Activated naive CD4-positive, alpha-beta T cell treated with anti-CD3 and anti-CD28 coated beads, Interleukin-2, amount 50 U/mL, for 16 hours (primary cell): ENCODE data around the gene CACNA1B.
A peak's percentile ranks its signal among the peaks of the same experiment; 100 is the strongest.
"Not testable (repeated sequence)": the region's sequence is repeated elsewhere in the genome, so short reads cannot be mapped to it uniquely, and the experiment has no call there.

ENCODE experiments used
- DNase-seq: peaks from one replicate; pipeline ENCODE4 v3.0.0-alpha.2; 2020

CACNA1B gene

DNA sequence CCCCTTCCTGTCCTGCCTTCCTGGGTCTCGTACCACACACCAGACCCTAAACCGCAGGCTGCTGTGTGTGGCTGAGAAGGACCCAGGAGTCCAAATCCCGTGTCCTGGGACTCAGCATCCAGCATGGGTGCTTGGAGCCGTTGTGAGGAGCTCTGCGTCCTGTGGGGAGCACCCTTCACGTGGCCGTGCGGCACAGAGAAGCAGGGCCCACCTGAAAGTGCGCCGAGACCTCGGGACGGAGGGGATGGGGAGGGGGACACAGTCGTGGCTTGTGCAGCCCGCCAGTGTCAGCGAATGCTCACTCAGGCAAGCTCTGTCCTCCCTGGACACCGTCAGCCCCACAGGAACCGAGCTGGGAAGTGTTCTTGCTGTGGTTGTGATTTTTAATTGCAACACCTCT, 244.6 kb downstream of the CACNA1B start:
- no peak for DNase-seq

DNA sequence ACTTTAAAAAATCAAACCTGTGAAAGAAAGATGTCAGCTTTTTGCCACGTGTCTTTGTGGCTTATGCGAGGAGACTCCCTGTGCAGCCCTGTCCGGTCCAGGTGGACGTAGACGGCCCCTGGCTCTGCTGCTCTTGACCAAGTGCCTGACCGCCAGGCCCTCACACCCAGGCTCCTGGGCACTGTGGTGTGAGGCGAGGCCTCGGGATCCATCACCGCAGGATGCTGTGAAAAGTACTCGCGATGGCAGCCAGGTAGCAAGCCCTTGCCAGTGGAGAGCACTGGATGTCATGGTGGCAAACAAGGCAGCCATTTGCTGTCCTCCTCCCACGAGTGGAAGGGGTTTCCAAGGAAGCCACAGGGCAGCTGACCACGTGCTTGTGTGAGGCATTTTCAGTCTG, 245.1 kb downstream of the CACNA1B start:
- no peak for DNase-seq

DNA sequence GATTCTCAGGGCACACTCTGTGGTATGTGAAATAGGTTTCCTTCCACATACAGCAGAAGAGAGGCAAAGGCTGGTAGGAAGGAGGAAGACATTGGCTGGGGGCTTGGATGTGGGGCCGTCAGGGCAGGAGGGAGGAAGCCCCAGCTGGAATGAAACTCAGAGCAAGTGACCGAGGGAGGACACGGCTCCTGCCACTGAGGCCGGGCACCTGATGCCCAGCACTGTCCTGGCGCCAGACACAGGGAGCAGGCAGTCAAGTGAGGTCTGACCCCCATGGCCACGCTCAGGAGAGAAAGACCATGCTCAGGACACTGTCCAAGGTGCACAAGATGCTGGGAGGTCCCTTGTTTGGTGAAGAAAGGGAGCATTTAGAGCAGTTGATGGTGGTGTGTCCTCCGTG, 245.5 kb downstream of the CACNA1B start:
- no peak for DNase-seq

DNA sequence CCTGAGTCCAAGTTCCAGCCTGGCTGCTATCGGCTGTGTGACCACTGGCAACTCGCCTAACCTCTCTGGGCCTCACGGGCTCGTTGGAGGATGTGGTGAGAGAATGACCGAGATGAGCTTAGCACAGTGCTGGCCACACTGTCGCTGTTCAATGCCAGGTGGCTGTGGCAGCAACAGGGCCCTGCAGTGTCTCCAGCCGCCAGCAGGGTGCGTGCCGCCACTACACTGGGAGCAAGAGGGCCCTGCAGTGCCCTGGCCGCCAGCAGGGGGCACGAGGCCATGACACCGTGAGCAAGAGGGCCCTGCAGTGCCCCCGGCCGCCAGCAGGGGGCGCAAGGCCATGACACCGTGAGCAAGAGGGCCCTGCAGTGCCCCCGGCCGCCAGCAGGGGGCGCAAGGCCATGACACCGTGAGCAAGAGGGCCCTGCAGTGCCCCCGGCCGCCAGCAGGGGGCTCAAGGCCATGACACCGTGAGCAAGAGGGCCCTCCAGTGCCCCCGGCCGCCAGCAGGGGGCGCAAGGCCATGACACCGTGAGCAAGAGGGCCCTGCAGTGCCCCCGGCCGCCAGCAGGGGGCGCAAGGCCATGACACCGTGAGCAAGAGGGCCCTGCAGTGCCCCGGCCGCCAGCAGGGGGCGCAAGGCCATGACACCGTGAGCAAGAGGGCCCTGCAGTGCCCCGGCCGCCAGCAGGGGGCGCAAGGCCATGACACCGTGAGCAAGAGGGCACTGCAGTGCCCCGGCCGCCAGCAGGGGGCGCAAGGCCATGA, 248.7 kb downstream of the CACNA1B start:
- DNase-seq: not testable (repeated sequence)

DNA sequence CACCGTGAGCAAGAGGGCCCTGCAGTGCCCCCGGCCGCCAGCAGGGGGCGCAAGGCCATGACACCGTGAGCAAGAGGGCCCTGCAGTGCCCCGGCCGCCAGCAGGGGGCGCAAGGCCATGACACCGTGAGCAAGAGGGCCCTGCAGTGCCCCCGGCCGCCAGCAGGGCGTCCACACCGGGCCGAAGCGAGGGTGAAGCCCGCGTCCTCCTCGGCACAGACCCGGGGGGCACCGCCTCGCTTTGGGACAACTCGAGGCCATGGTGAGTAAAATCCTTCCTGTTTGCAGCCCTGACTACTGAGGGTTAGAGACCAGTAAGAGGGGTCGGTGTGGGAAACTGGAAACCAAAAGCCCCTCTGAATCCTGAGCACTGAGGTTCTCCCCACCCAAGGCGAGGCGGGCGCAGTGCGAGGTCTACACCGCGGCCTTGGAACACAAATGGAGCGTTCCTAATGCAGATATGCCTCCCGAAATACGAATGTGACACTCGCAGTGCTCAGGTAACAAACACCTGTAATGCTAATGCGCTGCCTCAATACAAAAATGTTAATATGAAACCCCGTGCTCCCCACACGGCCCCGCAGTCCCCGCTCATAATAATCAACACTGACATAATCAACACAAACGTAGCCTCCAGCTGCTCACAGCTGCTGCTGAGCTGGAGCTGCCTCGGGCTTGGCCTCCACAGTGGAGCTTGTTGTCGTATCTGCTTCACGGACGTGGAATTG, 249.4 kb downstream of the CACNA1B start:
- not testable (repeated sequence) for DNase-seq

DNA sequence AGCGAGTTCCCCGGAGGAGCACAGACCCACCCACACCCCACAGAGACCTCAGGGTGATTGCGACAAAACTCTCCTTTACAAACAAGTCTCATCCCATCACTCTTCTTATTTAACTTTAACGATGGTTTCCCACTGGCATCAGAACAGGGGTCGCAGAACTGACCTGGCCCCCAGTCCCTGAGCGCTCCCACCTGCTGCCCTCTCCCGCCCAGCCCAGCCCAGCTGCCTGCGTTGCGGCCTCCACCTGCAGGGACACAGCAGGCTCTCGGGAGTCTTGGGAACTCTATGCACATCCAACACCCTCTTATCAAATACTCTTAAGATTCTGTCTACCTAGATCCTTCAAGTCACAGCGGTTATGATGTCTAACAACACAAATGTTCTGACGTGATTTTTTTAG, 250.4 kb downstream of the CACNA1B start:
- not testable (repeated sequence) for DNase-seq

DNA sequence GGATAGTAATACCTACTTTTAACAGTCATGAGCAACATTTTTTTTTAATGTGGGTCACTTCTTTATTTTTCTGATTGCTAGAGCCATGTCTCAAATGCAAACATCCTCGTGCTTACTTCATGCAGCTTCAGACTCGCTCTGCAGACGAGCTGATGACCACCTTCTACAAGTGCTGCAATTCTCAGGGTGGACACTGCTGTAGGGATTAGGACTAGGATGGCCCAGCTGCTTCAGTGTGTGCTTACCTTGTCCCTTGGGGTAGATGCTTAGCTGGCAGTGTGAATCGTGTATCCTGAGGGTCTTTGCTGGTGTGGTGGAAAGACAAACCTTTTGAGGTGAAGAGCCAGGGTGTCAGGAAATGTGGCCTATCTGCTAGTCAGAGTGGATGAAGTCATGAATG, 251.7 kb downstream of the CACNA1B start:
- not testable (repeated sequence) for DNase-seq

DNA sequence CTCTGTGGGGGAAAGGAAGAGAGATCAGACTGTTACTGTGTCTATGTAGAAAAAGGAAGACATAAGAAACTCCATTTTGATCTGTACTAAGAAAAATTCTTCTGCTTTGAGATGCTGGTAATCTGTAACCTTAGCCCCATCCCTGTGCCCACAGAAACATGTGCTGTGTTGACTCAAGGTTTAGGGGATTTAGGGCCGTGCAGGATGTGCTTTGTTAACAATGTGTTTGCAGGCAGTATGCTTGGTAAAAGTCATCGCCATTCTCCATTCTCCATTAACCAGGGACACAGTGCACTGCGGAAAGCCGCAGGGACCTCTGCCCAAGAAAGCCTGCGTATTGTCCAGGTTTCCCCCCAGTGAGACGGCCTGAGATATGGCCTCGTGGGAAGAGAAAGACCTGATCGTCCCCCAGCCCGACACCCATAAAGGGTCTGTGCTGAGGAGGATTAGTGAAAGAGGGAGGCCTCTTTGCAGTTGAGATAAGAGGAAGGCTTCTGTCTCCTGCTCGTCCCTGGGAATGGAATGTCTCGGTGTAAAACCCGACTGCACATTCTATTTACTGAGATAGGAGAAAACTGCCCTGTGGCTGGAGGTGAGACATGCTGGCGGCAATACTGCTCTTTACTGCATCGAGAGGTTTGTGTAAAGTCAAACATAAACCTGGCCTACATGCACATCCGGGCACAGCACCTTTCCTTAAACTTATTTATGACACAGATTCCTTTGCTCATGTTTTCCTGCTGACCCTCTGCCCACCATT, 255.5 kb downstream of the CACNA1B start:
- not testable (repeated sequence) for DNase-seq

DNA sequence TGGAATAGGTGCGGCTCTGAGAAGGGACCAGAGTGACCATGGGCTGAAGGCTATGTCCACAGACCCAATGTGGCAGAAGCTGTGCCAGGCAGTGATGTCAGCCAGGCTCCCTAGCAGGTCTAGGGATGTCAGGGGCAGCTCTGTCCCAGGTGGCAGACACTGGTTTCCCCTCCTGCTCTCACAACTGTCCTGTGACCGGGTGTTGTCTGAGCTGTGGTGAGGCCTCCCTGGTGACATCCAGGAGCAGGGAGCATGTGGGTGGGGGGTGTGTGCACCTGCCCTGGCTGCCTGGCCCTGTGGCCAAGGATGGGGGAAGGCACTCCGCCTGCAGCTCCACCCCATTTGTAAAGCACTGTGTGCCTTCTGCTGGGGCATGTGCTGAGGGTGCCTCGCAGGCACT, 257.0 kb downstream of the CACNA1B start:
- not testable (repeated sequence) for DNase-seq

DNA sequence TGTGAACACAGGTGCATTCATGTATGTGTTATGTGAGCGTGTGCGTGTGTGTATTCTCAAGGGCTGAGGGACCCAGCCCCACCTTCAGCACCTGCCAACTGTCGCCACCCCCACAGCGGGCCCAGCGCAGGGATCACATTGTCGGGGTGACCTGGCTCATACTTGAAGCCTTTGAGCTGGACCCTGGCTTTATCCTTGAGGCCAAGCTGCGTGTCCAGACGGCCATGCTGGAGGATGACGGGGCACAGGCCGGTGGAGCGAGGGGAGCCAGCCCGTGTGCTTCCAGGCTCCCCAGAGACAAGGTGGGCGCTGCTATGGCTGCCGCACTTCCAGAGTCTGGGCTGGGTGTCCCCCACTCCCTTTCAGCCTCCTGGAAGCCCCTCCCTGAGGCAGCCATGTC, 261.5 kb downstream of the CACNA1B start:
- not testable (repeated sequence) for DNase-seq

DNA sequence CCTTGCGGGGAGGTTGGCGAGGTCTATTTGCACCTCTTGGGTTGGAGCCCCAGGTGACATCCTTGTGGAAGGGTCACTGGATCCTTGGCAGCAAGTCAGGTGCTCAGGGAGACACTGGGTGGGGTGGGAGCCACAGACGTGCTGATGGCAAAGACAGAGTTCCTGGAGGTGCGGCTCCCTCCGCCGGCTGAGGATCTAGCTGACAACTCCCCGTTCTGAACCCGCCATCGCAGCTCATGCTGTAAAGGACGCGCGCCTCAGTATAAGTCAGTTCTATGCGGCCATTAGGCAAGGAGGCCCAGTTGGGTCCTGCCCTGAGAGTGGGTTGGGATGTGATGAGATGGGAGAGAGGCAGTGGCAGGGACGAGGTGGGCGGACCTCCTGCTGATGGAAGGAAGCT, 263.4 kb downstream of the CACNA1B start:
- not testable (repeated sequence) for DNase-seq

DNA sequence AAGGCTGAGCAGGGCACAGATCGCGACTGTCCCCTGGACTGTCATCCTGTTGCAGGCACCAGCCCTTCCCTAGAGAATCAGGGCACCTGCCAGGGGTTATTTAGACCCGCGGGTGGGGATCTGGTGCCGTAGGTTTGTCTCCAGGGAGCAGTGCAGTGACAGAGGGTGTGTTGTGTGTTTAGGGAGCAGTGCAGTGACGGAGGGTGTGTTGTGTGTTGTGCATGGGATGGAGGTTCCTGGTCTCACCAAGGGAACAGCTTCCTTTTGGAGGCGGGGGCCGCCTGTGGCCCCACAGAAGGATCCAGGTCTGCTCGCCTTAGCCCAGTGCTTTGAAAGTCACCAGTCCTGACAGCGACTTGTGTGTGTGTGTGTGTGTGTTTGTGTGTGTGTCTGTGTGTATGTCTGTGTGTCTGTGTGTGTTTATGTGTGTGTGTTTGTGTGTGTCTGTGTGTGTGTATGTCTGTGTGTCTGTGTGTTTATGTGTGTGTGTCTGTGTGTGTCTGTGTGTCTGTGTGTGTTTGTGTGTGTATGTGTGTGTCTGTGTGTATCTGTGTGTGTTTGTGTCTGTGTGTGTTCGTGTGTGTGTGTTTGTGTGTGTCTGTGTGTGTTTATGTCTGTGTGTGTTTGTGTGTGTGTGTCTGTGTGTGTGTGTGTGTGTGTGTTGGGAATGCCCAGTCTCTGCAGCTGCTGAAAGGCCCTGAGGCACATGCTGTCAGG, 265.1 kb downstream of the CACNA1B start:
- DNase-seq: not testable (repeated sequence)

DNA sequence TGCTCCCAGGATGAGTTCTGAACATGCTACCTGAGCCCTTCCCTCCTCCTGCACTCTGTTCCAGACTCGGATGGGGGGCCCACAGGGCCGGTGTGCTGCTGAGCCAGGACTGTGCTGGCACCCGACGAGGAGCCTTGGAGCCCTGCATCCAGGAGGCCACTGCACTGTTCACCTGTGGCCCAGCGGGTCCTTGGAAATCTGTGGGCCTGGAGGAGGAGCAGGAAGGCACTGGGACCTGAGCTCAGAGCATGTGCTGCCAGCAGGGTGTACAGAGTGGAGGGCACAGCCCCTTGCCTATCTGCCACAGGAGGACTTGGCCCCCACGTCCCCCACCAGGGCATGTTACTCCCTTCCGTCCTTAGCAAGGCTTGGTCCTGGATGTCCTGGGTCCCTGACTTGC, 265.9 kb downstream of the CACNA1B start:
- not testable (repeated sequence) for DNase-seq

DNA sequence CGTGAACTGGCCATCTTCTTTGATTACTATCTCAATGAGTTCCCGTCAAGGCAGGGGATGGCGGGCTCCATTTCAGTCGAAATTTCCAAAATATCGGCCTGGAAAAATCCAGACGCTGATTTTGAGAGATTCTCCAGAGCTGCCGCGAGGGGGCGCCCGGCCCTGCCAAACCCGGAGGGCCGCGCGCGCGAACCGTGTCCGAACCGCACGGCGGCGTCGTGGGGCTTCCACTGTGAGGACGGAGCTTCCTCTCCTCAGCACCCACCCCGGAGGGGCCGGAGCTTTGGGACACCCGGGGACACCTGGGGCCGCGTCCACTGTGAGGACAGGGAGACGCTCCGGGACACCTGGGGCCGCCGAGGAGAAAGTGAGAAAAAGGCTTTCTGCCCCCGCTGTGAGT, 270.0 kb downstream of the CACNA1B start:
- DNase-seq: not testable (repeated sequence)

DNA sequence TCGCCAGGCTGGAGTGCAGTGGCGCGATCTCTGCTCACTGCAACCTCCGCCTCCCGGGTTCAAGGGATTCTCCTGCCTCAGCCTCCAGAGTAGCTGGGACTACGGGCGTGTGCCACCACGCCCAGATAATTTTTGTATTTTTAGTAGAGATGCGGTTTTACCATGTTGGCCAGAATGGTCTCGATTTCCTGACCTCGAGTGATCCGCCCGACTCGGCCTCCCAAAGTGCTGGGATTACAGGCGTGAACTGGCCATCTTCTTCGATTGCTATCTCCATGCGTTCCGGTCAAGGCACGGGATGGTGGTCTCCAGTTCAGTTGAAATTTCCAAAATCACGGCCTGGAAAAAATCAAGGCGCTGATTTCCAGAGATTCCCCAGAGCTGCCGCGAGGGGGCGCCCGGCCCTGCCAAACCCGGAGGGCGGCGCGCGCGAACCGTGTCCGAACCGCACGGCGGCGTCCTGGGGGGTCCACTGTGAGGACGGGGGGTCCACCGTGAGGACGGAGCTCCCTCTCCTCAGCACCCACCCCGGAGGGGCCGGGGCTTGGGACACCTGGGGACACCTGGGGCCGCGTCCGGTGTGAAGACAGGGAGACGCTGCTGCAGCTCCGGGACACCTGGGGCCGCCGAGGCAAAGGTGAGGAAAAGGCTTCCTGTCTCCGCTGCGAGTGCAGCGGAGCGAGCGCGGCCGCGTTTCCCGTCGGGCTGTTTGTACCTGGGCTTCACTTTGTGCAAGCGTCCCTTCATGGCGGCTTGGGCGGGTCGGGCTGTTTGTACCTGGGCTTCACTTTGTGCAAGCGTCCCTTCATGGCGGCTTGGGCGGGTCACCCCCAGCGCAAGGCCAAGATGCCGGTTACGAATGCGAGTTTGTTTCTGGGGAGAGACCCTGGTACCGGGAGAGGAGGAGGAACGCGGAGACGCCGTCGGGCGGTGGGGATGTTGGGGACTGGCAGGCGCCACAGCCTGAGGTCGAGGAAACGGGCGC, 272.4 kb downstream of the CACNA1B start:
- peak; percentile 21 for DNase-seq

DNA sequence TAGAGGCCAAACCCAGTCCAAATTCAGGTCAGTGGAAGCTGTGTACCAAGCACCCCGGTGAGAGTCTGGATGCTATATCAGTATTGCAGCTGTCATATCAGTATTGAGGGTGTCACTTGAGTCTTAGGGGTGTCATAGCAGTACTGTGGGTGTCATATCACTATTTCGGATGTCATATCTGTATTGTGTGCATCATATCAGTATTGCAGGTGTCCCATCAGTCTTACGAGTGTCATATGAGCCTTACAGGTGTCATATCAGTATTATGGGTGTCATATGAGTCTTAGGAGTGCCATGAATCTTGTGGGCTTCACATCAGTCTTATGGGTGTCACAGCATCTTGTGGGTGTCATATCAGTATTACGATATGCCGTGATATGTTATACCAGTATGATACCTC, 278.2 kb downstream of the CACNA1B start:
- not testable (repeated sequence) for DNase-seq

DNA sequence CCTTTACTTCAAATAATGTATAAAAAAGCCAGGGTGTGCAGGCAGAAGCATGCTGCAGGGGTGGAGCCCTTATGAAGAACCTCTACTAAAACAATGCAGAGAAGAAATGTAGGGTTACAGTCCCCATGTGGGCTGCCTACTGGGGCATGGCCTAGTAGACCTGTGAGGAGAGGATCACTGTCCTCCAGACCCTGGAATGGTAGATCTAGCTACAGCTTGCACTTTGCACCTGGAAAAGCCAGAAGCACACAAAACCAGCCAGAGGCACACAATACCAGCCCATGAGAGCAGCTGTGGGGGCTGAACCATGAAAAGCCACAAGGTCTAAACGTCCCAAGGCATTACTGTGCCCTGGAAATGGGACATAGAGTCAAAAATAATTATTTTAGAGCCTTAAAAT, 289.2 kb downstream of the CACNA1B start:
- DNase-seq: not testable (repeated sequence)
